HL-60/S4 (cell line): ENCODE measurements around the gene WDR18.
"Not testable (repeated sequence)": the region's sequence is repeated elsewhere in the genome, so short reads cannot be mapped to it uniquely, and the experiment has no call there.

Experiments
- in situ Hi-C: fragments of 300-500 bp; cut with MboI; formaldehyde crosslinking; loops from 2 replicates; pipeline ENCODE4 v1.14.3; 2022; ENCODE audit warnings: low sequenced_read_pairs

Gene WDR18

GRCh38 chr19:1017115-1017905, 33.2 kb downstream of the WDR18 start:
- in situ Hi-C loops, result no loop called here

GRCh38 chr19:1017906-1018305, 33.8 kb downstream of the WDR18 start:
- in situ Hi-C loops, result no loop called here

GRCh38 chr19:1018393-1018792, 34.2 kb downstream of the WDR18 start:
- in situ Hi-C loops, result no loop called here

- in situ Hi-C loops, result no loop called here
Observed at GRCh38 chr19:1018932-1019615, 34.9 kb downstream of the WDR18 start.

GRCh38 chr19:1019616-1019961, 35.4 kb downstream of the WDR18 start:
- in situ Hi-C loops, result no loop called here

- in situ Hi-C loops, result no loop called here
Observed at GRCh38 chr19:1019980-1020867, 36.1 kb downstream of the WDR18 start.

GRCh38 chr19:1020868-1021425, 36.8 kb downstream of the WDR18 start, which contains the start of gene TMEM259:
Gene TMEM259, minus strand, starts transcription at chr19:1021123. Its CDS starts 127 bp downstream, at chr19:1020996.
- in situ Hi-C loops, result no loop called here

GRCh38 chr19:1023883-1024188, 39.7 kb downstream of the WDR18 start:
- in situ Hi-C loops, result not testable (repeated sequence)

- in situ Hi-C loops, result not testable (repeated sequence)
Observed at GRCh38 chr19:1025080-1025479, 40.9 kb downstream of the WDR18 start.

GRCh38 chr19:1025960-1026782, 42.0 kb downstream of the WDR18 start, which contains the start of gene CNN2:
Gene CNN2, plus strand, starts transcription at chr19:1026608. Its CDS starts 54 bp downstream, at chr19:1026662.
- in situ Hi-C loops, result no loop called here

- in situ Hi-C loops, result no loop called here
Observed at GRCh38 chr19:1026783-1027649, 42.9 kb downstream of the WDR18 start.

GRCh38 chr19:1027650-1028061, 43.5 kb downstream of the WDR18 start:
- in situ Hi-C loops, result no loop called here

- in situ Hi-C loops, result no loop called here
Observed at GRCh38 chr19:1028062-1028926, 44.1 kb downstream of the WDR18 start.

GRCh38 chr19:1032264-1032867, 48.2 kb downstream of the WDR18 start:
- in situ Hi-C loops, result no loop called here

GRCh38 chr19:1035998-1036621, 52.0 kb downstream of the WDR18 start:
- in situ Hi-C loops, result no loop called here

GRCh38 chr19:1037621-1038064, 53.5 kb downstream of the WDR18 start:
- in situ Hi-C loops, result no loop called here

GRCh38 chr19:1038978-1039645, 55.0 kb downstream of the WDR18 start:
- in situ Hi-C loops, result no loop called here
